ENCODE measurements around the gene GAS2.

The GAS2 gene

GRCh38 chr11:22677153-22677903 is 10.9 kb downstream of the GAS2 start:
- Histone ChIP-seq H3K4me3 (ENCODE audit: low read depth, low read length) (no peak overlapping the region), H3K9me3 (ENCODE audit: control insufficient read depth, insufficient read depth, low read length) (no peaks in the 10 kb centered on the region), H3K27me3 (ENCODE audit: control insufficient read depth, insufficient read depth, low read length) (no peaks in the 10 kb centered on the region), H3K9ac (ENCODE audit: low read depth, low read length) (no peak overlapping the region), H3K4me1 (ENCODE audit: control insufficient read depth, insufficient read depth, low read length) (no peaks in the 10 kb centered on the region), H3K36me3 (ENCODE audit: control insufficient read depth, insufficient read depth, low read length) (no peaks in the 10 kb centered on the region)

- no peaks in the 10 kb centered on the region for H3K9me3 ChIP-seq (ENCODE audit: control insufficient read depth, insufficient read depth, low read length)
- no peaks in the 10 kb centered on the region for H3K4me1 ChIP-seq (ENCODE audit: control insufficient read depth, insufficient read depth, low read length)
- H3K27me3 ChIP-seq (ENCODE audit: control insufficient read depth, insufficient read depth, low read length): no peaks in the 10 kb centered on the region
- no peak overlapping the region for H3K4me3 ChIP-seq (ENCODE audit: low read depth, low read length)
- H3K36me3 ChIP-seq (ENCODE audit: control insufficient read depth, insufficient read depth, low read length): no peaks in the 10 kb centered on the region
- no peak overlapping the region for H3K9ac ChIP-seq (ENCODE audit: low read depth, low read length)
These were observed 14.2 kb downstream of the GAS2 start for GRCh38 chr11:22680628-22681027.

GRCh38 chr11:22681281-22681812 is 14.9 kb downstream of the GAS2 start:
- H3K9me3 ChIP-seq (ENCODE audit: control insufficient read depth, insufficient read depth, low read length): no peaks in the 10 kb centered on the region
- H3K9ac ChIP-seq (ENCODE audit: low read depth, low read length): no peak overlapping the region
- H3K4me3 ChIP-seq (ENCODE audit: low read depth, low read length): no peak overlapping the region
- no peaks in the 10 kb centered on the region for H3K4me1 ChIP-seq (ENCODE audit: control insufficient read depth, insufficient read depth, low read length)
- no peaks in the 10 kb centered on the region for H3K27me3 ChIP-seq (ENCODE audit: control insufficient read depth, insufficient read depth, low read length)
- H3K36me3 ChIP-seq (ENCODE audit: control insufficient read depth, insufficient read depth, low read length): no peaks in the 10 kb centered on the region

DNA sequence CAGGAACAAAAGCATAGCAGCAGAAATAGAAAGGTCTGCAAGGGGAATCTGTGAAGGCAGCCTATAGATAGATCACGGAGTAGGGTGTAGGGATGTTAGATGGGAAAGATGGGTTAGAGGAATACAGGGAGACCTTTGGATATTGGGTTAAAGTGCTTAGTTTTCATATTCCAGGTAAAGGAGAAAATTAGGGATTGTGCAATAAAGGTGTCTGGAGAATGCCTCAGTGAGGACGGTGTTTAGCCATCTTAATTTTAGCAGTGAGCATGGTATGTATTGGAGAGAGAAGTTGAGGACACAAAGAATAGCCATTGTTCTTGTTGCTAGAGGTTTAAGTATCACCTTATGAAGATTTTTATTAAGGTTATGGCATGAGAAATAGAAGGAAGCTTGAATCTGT is 17.7 kb downstream of the GAS2 start:
- no peaks in the 10 kb centered on the region for H3K36me3 ChIP-seq (ENCODE audit: control insufficient read depth, insufficient read depth, low read length)
- H3K9ac ChIP-seq (ENCODE audit: low read depth, low read length): no peak overlapping the region
- H3K27me3 ChIP-seq (ENCODE audit: control insufficient read depth, insufficient read depth, low read length): no peaks in the 10 kb centered on the region
- no peaks in the 10 kb centered on the region for H3K9me3 ChIP-seq (ENCODE audit: control insufficient read depth, insufficient read depth, low read length)
- H3K4me3 ChIP-seq (ENCODE audit: low read depth, low read length): no peak overlapping the region
- no peaks in the 10 kb centered on the region for H3K4me1 ChIP-seq (ENCODE audit: control insufficient read depth, insufficient read depth, low read length)

DNA sequence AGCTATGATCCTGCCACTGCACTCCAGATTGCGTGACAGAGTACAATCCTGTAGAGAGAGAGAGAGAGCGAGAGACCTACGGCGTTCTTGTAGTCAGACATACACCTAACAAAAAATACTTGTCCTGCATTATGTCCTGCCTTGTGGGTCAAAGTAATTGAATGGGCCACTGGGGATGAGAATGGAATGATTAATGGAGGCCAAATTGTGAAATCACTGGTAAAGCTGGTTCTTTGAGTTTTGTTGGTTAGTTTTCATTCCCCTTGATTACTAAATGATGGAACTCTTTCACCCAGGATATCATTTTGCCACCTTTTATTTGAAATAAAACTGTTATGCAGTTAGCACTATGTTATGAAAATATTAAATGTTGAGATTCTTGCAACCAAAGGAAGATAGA is 18.7 kb downstream of the GAS2 start:
- no peaks in the 10 kb centered on the region for H3K36me3 ChIP-seq (ENCODE audit: control insufficient read depth, insufficient read depth, low read length)
- no peaks in the 10 kb centered on the region for H3K27me3 ChIP-seq (ENCODE audit: control insufficient read depth, insufficient read depth, low read length)
- H3K4me3 ChIP-seq (ENCODE audit: low read depth, low read length): no peak overlapping the region
- H3K4me1 ChIP-seq (ENCODE audit: control insufficient read depth, insufficient read depth, low read length): no peaks in the 10 kb centered on the region
- H3K9me3 ChIP-seq (ENCODE audit: control insufficient read depth, insufficient read depth, low read length): no peaks in the 10 kb centered on the region
- H3K9ac ChIP-seq (ENCODE audit: low read depth, low read length): no peak overlapping the region

DNA sequence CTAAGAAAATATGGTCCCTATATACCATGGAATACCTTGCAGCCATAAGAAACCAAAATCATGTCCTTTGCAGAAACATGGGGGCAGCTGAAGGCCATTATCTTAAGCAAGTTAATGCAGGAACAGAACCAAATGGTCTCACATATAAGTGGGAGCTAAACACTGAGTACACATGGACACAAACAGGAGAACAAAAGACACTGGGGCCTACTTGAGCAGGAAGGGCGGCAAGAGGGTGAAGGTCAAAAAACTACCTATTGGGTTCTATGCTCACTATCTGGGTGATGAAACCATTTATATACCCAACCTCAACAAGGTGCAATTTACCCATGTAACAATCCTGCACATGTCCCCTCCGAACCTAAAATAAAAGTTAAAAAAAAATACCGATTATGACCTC is 22.5 kb downstream of the GAS2 start:
- Histone ChIP-seq H3K9ac (ENCODE audit: low read depth, low read length) (no peak overlapping the region), H3K9me3 (ENCODE audit: control insufficient read depth, insufficient read depth, low read length) (no peaks in the 10 kb centered on the region), H3K4me3 (ENCODE audit: low read depth, low read length) (no peak overlapping the region), H3K27me3 (ENCODE audit: control insufficient read depth, insufficient read depth, low read length) (no peaks in the 10 kb centered on the region), H3K36me3 (ENCODE audit: control insufficient read depth, insufficient read depth, low read length) (no peaks in the 10 kb centered on the region), H3K4me1 (ENCODE audit: control insufficient read depth, insufficient read depth, low read length) (no peaks in the 10 kb centered on the region)

- H3K27me3 ChIP-seq (ENCODE audit: control insufficient read depth, insufficient read depth, low read length): no peaks in the 10 kb centered on the region
- H3K4me1 ChIP-seq (ENCODE audit: control insufficient read depth, insufficient read depth, low read length): no peaks in the 10 kb centered on the region
- H3K9ac ChIP-seq (ENCODE audit: low read depth, low read length): no peak overlapping the region
- no peaks in the 10 kb centered on the region for H3K36me3 ChIP-seq (ENCODE audit: control insufficient read depth, insufficient read depth, low read length)
- H3K9me3 ChIP-seq (ENCODE audit: control insufficient read depth, insufficient read depth, low read length): no peaks in the 10 kb centered on the region
- no peak overlapping the region for H3K4me3 ChIP-seq (ENCODE audit: low read depth, low read length)
These were observed 23.8 kb downstream of the GAS2 start for GRCh38 chr11:22690257-22690656.

GRCh38 chr11:22690871-22691270 is 24.5 kb downstream of the GAS2 start:
- Histone ChIP-seq H3K4me1 (ENCODE audit: control insufficient read depth, insufficient read depth, low read length) (no peaks in the 10 kb centered on the region), H3K4me3 (ENCODE audit: low read depth, low read length) (no peak overlapping the region), H3K9ac (ENCODE audit: low read depth, low read length) (no peak overlapping the region), H3K27me3 (ENCODE audit: control insufficient read depth, insufficient read depth, low read length) (no peaks in the 10 kb centered on the region), H3K36me3 (ENCODE audit: control insufficient read depth, insufficient read depth, low read length) (no peaks in the 10 kb centered on the region), H3K9me3 (ENCODE audit: control insufficient read depth, insufficient read depth, low read length) (no peaks in the 10 kb centered on the region)

- H3K4me3 ChIP-seq (ENCODE audit: low read depth, low read length): no peak overlapping the region
- no peaks in the 10 kb centered on the region for H3K27me3 ChIP-seq (ENCODE audit: control insufficient read depth, insufficient read depth, low read length)
- H3K9me3 ChIP-seq (ENCODE audit: control insufficient read depth, insufficient read depth, low read length): no peaks in the 10 kb centered on the region
- H3K9ac ChIP-seq (ENCODE audit: low read depth, low read length): no peak overlapping the region
- H3K36me3 ChIP-seq (ENCODE audit: control insufficient read depth, insufficient read depth, low read length): no peaks in the 10 kb centered on the region
- peaks cover 2% of the 10 kb centered on the region for H3K4me1 ChIP-seq (ENCODE audit: control insufficient read depth, insufficient read depth, low read length)
These were observed 33.0 kb downstream of the GAS2 start for GRCh38 chr11:22699388-22699787.

DNA sequence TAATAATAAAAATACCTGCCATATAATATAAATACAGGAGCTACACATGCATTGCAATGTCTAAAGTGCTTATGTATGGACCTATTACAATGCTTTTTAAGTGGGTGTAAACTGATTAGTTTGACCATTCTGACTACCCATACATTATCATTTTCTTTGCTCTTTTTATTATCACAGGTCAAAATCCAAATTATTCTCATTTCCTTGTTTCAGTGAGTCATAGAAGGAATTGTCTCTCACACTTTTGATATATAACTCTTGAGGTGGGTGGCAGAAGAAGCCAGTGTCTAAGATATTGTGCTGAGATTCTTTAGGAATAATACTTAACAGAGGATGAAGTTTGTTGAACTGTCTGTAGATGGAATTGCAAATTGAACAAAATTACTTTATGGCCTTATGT is 35.6 kb downstream of the GAS2 start:
- Histone ChIP-seq H3K4me1 (ENCODE audit: control insufficient read depth, insufficient read depth, low read length) (peaks cover 2% of the 10 kb centered on the region), H3K27me3 (ENCODE audit: control insufficient read depth, insufficient read depth, low read length) (no peaks in the 10 kb centered on the region), H3K9me3 (ENCODE audit: control insufficient read depth, insufficient read depth, low read length) (no peaks in the 10 kb centered on the region), H3K36me3 (ENCODE audit: control insufficient read depth, insufficient read depth, low read length) (no peaks in the 10 kb centered on the region), H3K9ac (ENCODE audit: low read depth, low read length) (no peak overlapping the region), H3K4me3 (ENCODE audit: low read depth, low read length) (no peak overlapping the region)

- Histone ChIP-seq H3K9ac (ENCODE audit: low read depth, low read length) (no peak overlapping the region), H3K9me3 (ENCODE audit: control insufficient read depth, insufficient read depth, low read length) (no peaks in the 10 kb centered on the region), H3K27me3 (ENCODE audit: control insufficient read depth, insufficient read depth, low read length) (no peaks in the 10 kb centered on the region), H3K4me3 (ENCODE audit: low read depth, low read length) (no peak overlapping the region), H3K36me3 (ENCODE audit: control insufficient read depth, insufficient read depth, low read length) (no peaks in the 10 kb centered on the region), H3K4me1 (ENCODE audit: control insufficient read depth, insufficient read depth, low read length) (peaks cover 2% of the 10 kb centered on the region)
These were observed 36.6 kb downstream of the GAS2 start for GRCh38 chr11:22703040-22703439.

GRCh38 chr11:22703591-22703990 is 37.2 kb downstream of the GAS2 start:
- Histone ChIP-seq H3K4me3 (ENCODE audit: low read depth, low read length) (no peak overlapping the region), H3K36me3 (ENCODE audit: control insufficient read depth, insufficient read depth, low read length) (no peaks in the 10 kb centered on the region), H3K4me1 (ENCODE audit: control insufficient read depth, insufficient read depth, low read length) (peaks cover 2% of the 10 kb centered on the region), H3K9ac (ENCODE audit: low read depth, low read length) (no peak overlapping the region), H3K27me3 (ENCODE audit: control insufficient read depth, insufficient read depth, low read length) (no peaks in the 10 kb centered on the region), H3K9me3 (ENCODE audit: control insufficient read depth, insufficient read depth, low read length) (no peaks in the 10 kb centered on the region)
